NB4 (cell line): Measurements from ENCODE around the gene ATP11A.

Experiments used
- CTCF ChIP-seq: IDR thresholded peaks from one replicate; pipeline ENCODE4 v1.5.1; 2012; ENCODE audit warnings: low read depth, low read length
- MAX ChIP-seq: IDR thresholded peaks from 2 replicates; pipeline ENCODE4 v1.6.1; 2011; ENCODE audit warnings: low read depth, low read length

DNA sequence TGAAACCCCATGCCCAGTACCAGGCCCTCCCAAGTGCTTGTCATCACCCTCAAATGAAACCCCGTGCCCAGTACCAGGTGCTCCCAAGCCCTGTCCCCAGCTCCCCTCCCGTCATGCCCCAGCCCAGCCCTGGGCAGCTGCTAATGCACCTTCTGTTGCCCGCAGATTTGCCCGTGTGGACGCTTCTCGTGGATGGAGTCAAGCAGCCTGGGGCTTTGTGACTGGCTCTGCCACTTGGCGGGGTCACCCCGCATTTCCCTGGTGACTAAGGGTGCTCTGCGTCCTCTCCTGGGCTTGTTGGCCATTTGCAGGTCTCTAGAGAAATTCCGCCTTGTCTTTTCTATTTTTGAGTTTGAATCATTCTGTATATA, 82.7 kb downstream of the ATP11A start:
- TF ChIP-seq MAX (no peak), CTCF (no peak)
